Measurements from ENCODE around the gene GANAB.

GANAB gene

DNA sequence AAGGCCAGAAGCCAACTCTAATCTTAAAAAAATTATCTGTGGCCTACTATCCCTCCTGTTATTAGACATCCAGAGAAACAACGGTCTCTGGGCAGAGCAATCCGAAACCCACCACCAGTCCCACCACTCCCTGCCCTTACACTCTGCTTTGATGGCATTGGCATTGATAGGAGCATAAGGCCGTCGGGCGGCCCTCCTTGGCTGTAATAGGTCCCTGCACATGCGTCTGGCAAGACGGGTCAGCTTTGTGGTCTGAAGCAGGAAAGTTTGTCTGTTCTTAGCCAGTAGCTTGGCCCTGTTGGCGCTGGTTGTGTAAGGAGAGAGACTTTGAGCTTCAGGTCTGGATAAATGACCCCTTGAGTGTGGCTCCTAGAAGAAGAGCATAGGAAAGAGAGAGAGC lies 51.3 kb downstream of the GANAB start:
- Histone ChIP-seq H3K23ac (ENCODE audit: low read depth, low read length, poor library complexity) (no peak overlapping the region), H2BK15ac (ENCODE audit: low read length) (no peak overlapping the region), H2AFZ (ENCODE audit: low read length) (no peak overlapping the region), H3K14ac (ENCODE audit: low read length) (no peak overlapping the region), H3K36me3 (replicated peaks in 1 of 2; ENCODE audit: control insufficient read depth in 2 of 2, insufficient read depth in 2 of 2, low read length in 2 of 2) (peaks cover 51 to 76% of the 10 kb centered on the region in 2 donors), H3K4ac (ENCODE audit: low read length) (no peak overlapping the region), H2AK5ac (ENCODE audit: low read depth, low read length) (no peak overlapping the region), H3K9ac (ENCODE audit: low read depth, low read length, poor library complexity) (no peak overlapping the region), H3K27ac (replicated peaks; ENCODE audit: low read length) (no peak overlapping the region), H3K4me1 (ENCODE audit: control insufficient read depth in 2 of 2, insufficient read depth in 1 of 2, low read depth in 1 of 2, low read length in 2 of 2) (peaks cover 11 to 22% of the 10 kb centered on the region in 2 donors), H3K18ac (ENCODE audit: low read length) (no peak overlapping the region), H3K4me3 (ENCODE audit: low read length in 2 of 2) (no peak overlapping the region), H3K79me1 (ENCODE audit: low read depth, low read length) (no peaks in the 10 kb centered on the region), H2BK120ac (ENCODE audit: low read depth, low read length) (no peak overlapping the region), H3K9me3 (replicated peaks in 1 of 2; ENCODE audit: control insufficient read depth in 2 of 2, insufficient read depth in 1 of 2, low read depth in 1 of 2, low read length in 2 of 2) (no peaks in the 10 kb centered on the region), H3K27me3 (ENCODE audit: control insufficient read depth in 3 of 3, insufficient read depth in 3 of 3, low read depth in 1 of 3, low read length in 3 of 3) (no peaks in the 10 kb centered on the region), H4K8ac (ENCODE audit: low read depth, low read length) (no peak overlapping the region), H2BK5ac (ENCODE audit: low read length) (no peak overlapping the region), H2BK12ac (ENCODE audit: low read length) (no peak overlapping the region), H3K4me2 (ENCODE audit: insufficient read depth, low read length, poor library complexity, severe bottlenecking) (no peak overlapping the region), H4K91ac (ENCODE audit: low read depth, low read length, poor library complexity) (no peak overlapping the region)
- DNase-seq (ENCODE audit: low spot score) = no peak
- no CpG with 5 or more reads among the region's 8 CpGs for WGBS, 2 donors (ENCODE audit: extremely low coverage in 2 of 2, insufficient read length in 2 of 2, insufficient replicate concordance in 1 of 2)

DNA sequence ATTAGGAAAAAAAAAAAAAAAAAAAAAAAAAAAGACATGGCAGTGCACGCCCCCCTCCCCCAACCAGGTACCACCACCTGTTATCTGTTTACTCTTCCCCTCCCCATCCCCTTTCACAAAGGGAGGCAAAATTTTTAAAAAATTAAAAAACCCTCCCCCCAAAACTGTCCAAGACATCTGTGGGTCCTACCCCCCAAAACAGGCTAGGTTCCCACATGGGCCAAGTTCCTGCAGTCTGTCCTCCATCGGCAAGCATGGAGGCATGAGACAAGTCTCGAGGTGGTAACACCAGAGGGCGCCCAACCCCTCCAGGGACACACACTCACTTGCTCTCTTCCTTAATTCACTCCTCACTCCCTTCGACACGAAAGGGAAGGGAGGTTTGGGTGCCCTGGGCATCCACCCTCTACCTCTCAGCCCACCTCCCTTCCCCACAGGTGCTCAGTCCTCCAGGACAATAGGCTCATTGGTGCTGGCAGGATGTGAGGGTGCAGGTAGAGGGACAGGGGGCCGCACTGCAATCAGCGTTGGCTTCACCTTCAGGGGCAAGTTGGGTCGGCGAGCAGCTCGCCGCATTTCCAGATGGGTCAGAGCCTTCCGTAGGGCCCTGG lies 52.9 kb downstream of the GANAB start:
- Histone ChIP-seq H2BK120ac (ENCODE audit: low read depth, low read length) (no peak overlapping the region), H2BK15ac (ENCODE audit: low read length) (no peak overlapping the region), H2BK5ac (ENCODE audit: low read length) (no peak overlapping the region), H3K4me2 (ENCODE audit: insufficient read depth, low read length, poor library complexity, severe bottlenecking) (no peak overlapping the region), H3K27ac (replicated peaks; ENCODE audit: low read length) (no peak overlapping the region), H4K91ac (ENCODE audit: low read depth, low read length, poor library complexity) (no peak overlapping the region), H3K4ac (ENCODE audit: low read length) (no peak overlapping the region), H3K23ac (ENCODE audit: low read depth, low read length, poor library complexity) (peak overlapping the region; percentile 60), H3K4me3 (ENCODE audit: low read length in 2 of 2) (no peak overlapping the region), H2BK12ac (ENCODE audit: low read length) (no peak overlapping the region), H3K9ac (ENCODE audit: low read depth, low read length, poor library complexity) (no peak overlapping the region), H3K9me3 (replicated peaks in 1 of 2; ENCODE audit: control insufficient read depth in 2 of 2, insufficient read depth in 1 of 2, low read depth in 1 of 2, low read length in 2 of 2) (no peaks in the 10 kb centered on the region), H2AFZ (ENCODE audit: low read length) (no peak overlapping the region), H4K8ac (ENCODE audit: low read depth, low read length) (peak overlapping the region; percentile 83), H3K79me1 (ENCODE audit: low read depth, low read length) (peaks cover 3% of the 10 kb centered on the region), H3K14ac (ENCODE audit: low read length) (no peak overlapping the region), H3K4me1 (ENCODE audit: control insufficient read depth in 2 of 2, insufficient read depth in 1 of 2, low read depth in 1 of 2, low read length in 2 of 2) (peaks cover 7 to 8% of the 10 kb centered on the region in 2 donors), H3K27me3 (ENCODE audit: control insufficient read depth in 3 of 3, insufficient read depth in 3 of 3, low read depth in 1 of 3, low read length in 3 of 3) (no peaks in the 10 kb centered on the region), H2AK5ac (ENCODE audit: low read depth, low read length) (peak overlapping the region; percentile 11), H3K18ac (ENCODE audit: low read length) (no peak overlapping the region), H3K36me3 (replicated peaks in 1 of 2; ENCODE audit: control insufficient read depth in 2 of 2, insufficient read depth in 2 of 2, low read length in 2 of 2) (peaks cover 47 to 66% of the 10 kb centered on the region in 2 donors)
- peak; percentile 70 for DNase-seq (ENCODE audit: low spot score)
- WGBS, 2 donors (ENCODE audit: extremely low coverage in 2 of 2, insufficient read length in 2 of 2, insufficient replicate concordance in 1 of 2) = no CpG with 5 or more reads among the region's 13 CpGs

DNA sequence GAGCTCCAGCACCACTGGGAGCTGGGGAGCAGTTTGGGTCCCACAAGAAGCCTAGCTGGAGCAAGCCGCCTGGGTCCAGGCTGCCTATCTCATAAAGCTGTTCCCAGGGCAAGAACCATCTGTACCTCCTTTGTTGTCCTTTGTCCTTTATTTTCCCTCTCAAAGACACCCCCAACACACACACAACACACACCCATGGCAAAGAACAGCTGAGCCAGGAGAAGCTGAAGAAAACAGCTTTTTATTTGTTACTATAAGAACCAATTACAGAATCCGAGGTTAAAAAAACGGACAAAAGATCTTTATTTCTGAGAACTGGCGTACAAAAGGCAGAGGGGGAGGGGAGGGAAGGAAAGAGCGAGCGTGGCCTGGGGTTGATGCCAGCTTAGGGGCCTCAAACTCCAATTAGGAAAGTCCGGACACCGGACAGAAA lies 53.4 kb downstream of the GANAB start:
- Histone ChIP-seq H3K9me3 (replicated peaks in 1 of 2; ENCODE audit: control insufficient read depth in 2 of 2, insufficient read depth in 1 of 2, low read depth in 1 of 2, low read length in 2 of 2) (no peaks in the 10 kb centered on the region), H3K4ac (ENCODE audit: low read length) (no peak overlapping the region), H3K27me3 (ENCODE audit: control insufficient read depth in 3 of 3, insufficient read depth in 3 of 3, low read depth in 1 of 3, low read length in 3 of 3) (no peaks in the 10 kb centered on the region), H3K4me3 (ENCODE audit: low read length in 2 of 2) (no peak overlapping the region), H4K8ac (ENCODE audit: low read depth, low read length) (no peak overlapping the region), H3K9ac (ENCODE audit: low read depth, low read length, poor library complexity) (no peak overlapping the region), H3K27ac (replicated peaks; ENCODE audit: low read length) (no peak overlapping the region), H3K18ac (ENCODE audit: low read length) (no peak overlapping the region), H3K23ac (ENCODE audit: low read depth, low read length, poor library complexity) (no peak overlapping the region), H3K4me1 (ENCODE audit: control insufficient read depth in 2 of 2, insufficient read depth in 1 of 2, low read depth in 1 of 2, low read length in 2 of 2) (peaks cover 7 to 8% of the 10 kb centered on the region in 2 donors), H4K91ac (ENCODE audit: low read depth, low read length, poor library complexity) (no peak overlapping the region), H2BK120ac (ENCODE audit: low read depth, low read length) (no peak overlapping the region), H2BK15ac (ENCODE audit: low read length) (no peak overlapping the region), H3K4me2 (ENCODE audit: insufficient read depth, low read length, poor library complexity, severe bottlenecking) (no peak overlapping the region), H2AK5ac (ENCODE audit: low read depth, low read length) (no peak overlapping the region), H3K14ac (ENCODE audit: low read length) (no peak overlapping the region), H2AFZ (ENCODE audit: low read length) (no peak overlapping the region), H2BK5ac (ENCODE audit: low read length) (no peak overlapping the region), H2BK12ac (ENCODE audit: low read length) (no peak overlapping the region), H3K79me1 (ENCODE audit: low read depth, low read length) (peaks cover 3% of the 10 kb centered on the region), H3K36me3 (replicated peaks in 1 of 2; ENCODE audit: control insufficient read depth in 2 of 2, insufficient read depth in 2 of 2, low read length in 2 of 2) (peaks cover 44 to 66% of the 10 kb centered on the region in 2 donors)
- no CpG with 5 or more reads among the region's 8 CpGs for WGBS, 2 donors (ENCODE audit: extremely low coverage in 2 of 2, insufficient read length in 2 of 2, insufficient replicate concordance in 1 of 2)
- no peak for DNase-seq (ENCODE audit: low spot score)

DNA sequence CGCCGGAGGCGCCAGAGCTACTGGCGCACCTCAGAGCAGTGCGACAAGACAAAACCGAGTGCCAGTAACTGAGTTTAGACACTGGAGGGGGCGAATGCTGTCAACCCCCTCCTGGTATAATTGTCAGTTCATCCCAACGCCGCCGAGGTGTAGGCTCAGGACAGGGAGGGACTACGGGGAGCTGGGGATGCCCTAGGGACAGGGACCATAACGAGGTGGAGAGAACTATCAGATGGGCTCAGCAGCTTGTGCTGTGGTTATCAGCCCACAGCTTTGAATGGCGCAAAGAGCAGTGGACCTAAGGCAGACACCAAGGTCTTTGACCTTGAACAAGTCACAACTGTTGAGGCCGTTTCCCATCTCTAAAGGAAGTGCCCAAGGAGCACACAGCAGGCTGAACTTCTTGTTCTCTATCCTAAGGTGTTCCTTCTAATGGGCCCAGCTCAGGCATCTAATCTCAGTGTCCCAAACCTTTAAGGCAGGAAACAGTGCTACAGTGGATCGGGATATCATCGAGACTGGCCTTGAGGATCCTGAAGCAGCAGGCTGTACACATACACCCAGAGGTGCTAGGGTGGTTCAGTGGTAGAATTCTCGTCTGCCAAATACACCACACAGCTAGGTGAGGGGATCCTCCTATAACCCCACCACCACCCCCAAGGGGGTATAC lies 54.1 kb downstream of the GANAB start:
- peak overlapping the region; percentile 74 for H3K4me2 ChIP-seq (ENCODE audit: insufficient read depth, low read length, poor library complexity, severe bottlenecking)
- H3K9ac ChIP-seq (ENCODE audit: low read depth, low read length, poor library complexity) = peak overlapping the region; percentile 81
- H3K36me3 ChIP-seq (replicated peaks in 1 of 2; ENCODE audit: control insufficient read depth in 2 of 2, insufficient read depth in 2 of 2, low read length in 2 of 2) = peaks cover 43 to 66% of the 10 kb centered on the region in 2 donors
- peaks cover 7 to 8% of the 10 kb centered on the region in 2 donors for H3K4me1 ChIP-seq (ENCODE audit: control insufficient read depth in 2 of 2, insufficient read depth in 1 of 2, low read depth in 1 of 2, low read length in 2 of 2)
- H2BK5ac ChIP-seq (ENCODE audit: low read length) = peak overlapping the region; percentile 30
- no peak overlapping the region for H4K8ac ChIP-seq (ENCODE audit: low read depth, low read length)
- H2BK120ac ChIP-seq (ENCODE audit: low read depth, low read length) = no peak overlapping the region
- H3K23ac ChIP-seq (ENCODE audit: low read depth, low read length, poor library complexity) = no peak overlapping the region
- H4K91ac ChIP-seq (ENCODE audit: low read depth, low read length, poor library complexity) = no peak overlapping the region
- WGBS, 2 donors (ENCODE audit: extremely low coverage in 2 of 2, insufficient read length in 2 of 2, insufficient replicate concordance in 1 of 2) = no CpG with 5 or more reads among the region's 17 CpGs
- peak overlapping the region; percentile 82 for H2AFZ ChIP-seq (ENCODE audit: low read length)
- H3K9me3 ChIP-seq (replicated peaks in 1 of 2; ENCODE audit: control insufficient read depth in 2 of 2, insufficient read depth in 1 of 2, low read depth in 1 of 2, low read length in 2 of 2) = no peaks in the 10 kb centered on the region
- no peaks in the 10 kb centered on the region for H3K27me3 ChIP-seq (ENCODE audit: control insufficient read depth in 3 of 3, insufficient read depth in 3 of 3, low read depth in 1 of 3, low read length in 3 of 3)
- no peak for DNase-seq (ENCODE audit: low spot score)
- H2BK15ac ChIP-seq (ENCODE audit: low read length) = no peak overlapping the region
- H2BK12ac ChIP-seq (ENCODE audit: low read length) = peak overlapping the region; percentile 82
- H3K4ac ChIP-seq (ENCODE audit: low read length) = no peak overlapping the region
- peak overlapping the region; percentile 86 for H3K18ac ChIP-seq (ENCODE audit: low read length)
- peak overlapping the region; percentile 16 for H2AK5ac ChIP-seq (ENCODE audit: low read depth, low read length)
- H3K4me3 ChIP-seq (ENCODE audit: low read length in 2 of 2) = peak overlapping the region; percentile 75 to 80
- H3K79me1 ChIP-seq (ENCODE audit: low read depth, low read length) = peaks cover 4% of the 10 kb centered on the region
- peak overlapping the region; percentile 74 for H3K27ac ChIP-seq (replicated peaks; ENCODE audit: low read length)
- H3K14ac ChIP-seq (ENCODE audit: low read length) = no peak overlapping the region
